Gastrocnemius medialis (tissue), 4 donors: ENCODE data around the gene MIGA2. TPM values are rescaled to one million over a fixed set of nuclear protein-coding genes. Genes with fewer than 3 reads are reported as not detected.

ENCODE experiments used
- ATAC-seq, 2 donors: fragments of 150-250 bp; one replicate each; pipeline ENCODE4 v1.9.1; 2016
- DNase-seq, 2 donors: peaks; one replicate each; pipeline ENCODE4 v3.0.0-alpha.2; 2019
- H3K27ac ChIP-seq, 4 donors: fragments of 200-600 bp; sonication (generic); 1 replicate in 1 of 4; 2 replicates in 3 of 4; pipeline ENCODE4 v1.5.1; 2016 to 2018; ENCODE audit warnings: mild to moderate bottlenecking in 2 of 4, moderate library complexity in 1 of 4
- H3K27me3 ChIP-seq, 3 donors: fragments of 200-600 bp; sonication (generic) in 2 of 3; 1 replicate in 1 of 3; 2 replicates in 2 of 3; pipeline versions ENCODE4 v1.5.1 to v1.6.0; 2016 to 2019; ENCODE audit warnings: mild to moderate bottlenecking in 1 of 3, moderate library complexity in 1 of 3
- H3K36me3 ChIP-seq, 2 donors: fragments of 200-600 bp; sonication (generic) in 1 of 2; one replicate each; pipeline ENCODE4 v1.5.1; 2017 to 2018
- H3K4me1 ChIP-seq, 2 donors: fragments of 200-600 bp; sonication (generic) in 1 of 2; one replicate each; pipeline ENCODE4 v1.5.1; 2016 to 2017; ENCODE audit warnings: mild to moderate bottlenecking in 2 of 2
- H3K4me3 ChIP-seq, 4 donors: fragments of 200-600 bp; sonication (generic) in 3 of 4; 1 replicate in 1 of 4; 2 replicates in 3 of 4; pipeline ENCODE4 v1.5.1; 2016 to 2019; ENCODE audit warnings: mild to moderate bottlenecking in 2 of 4
- H3K9me3 ChIP-seq, 3 donors: fragments of 200-600 bp; sonication (generic) in 2 of 3; 1 replicate in 1 of 3; 2 replicates in 2 of 3; pipeline ENCODE4 v1.5.1; 2016 to 2019
- CTCF ChIP-seq, 5 experiments: fragments of 450-650 bp in 3 of 5; fragments of 200-600 bp in 2 of 5; sonication (generic) in 2 of 5; IDR thresholded peaks in 4 of 5; conservative IDR thresholded peaks in 1 of 5; 1 replicate in 4 of 5; 2 replicates in 1 of 5; pipeline ENCODE4 v1.5.1; 2016 to 2019; ENCODE audit warnings: antibody characterized with exemption in 5 of 5, mild to moderate bottlenecking in 3 of 5, moderate library complexity in 3 of 5
- POLR2A ChIP-seq, 2 donors: fragments of 450-650 bp; IDR thresholded peaks; one replicate each; pipeline ENCODE4 v1.6.1; 2017; ENCODE audit warnings: antibody characterized with exemption in 2 of 2, mild to moderate bottlenecking in 2 of 2, moderate library complexity in 2 of 2
- in situ Hi-C, 4 donors: fragments of 200-750 bp; cut with MboI; loops; one replicate each; pipeline versions ENCODE4 v1.15.0 to v1.8.0; 2017; ENCODE audit warnings: low sequenced_read_pairs in 4 of 4
- intact Hi-C: fragments of 100-400 bp; cut with DNase I; formaldehyde crosslinking; loops from one replicate; pipeline ENCODE4 v1.15.1; 2023; ENCODE audit warnings: low total_unique reads
- total RNA-seq, 4 donors: library from RNA; depleted of rRNA; stranded (reverse); fragments of >200 nt; gene quantifications; one replicate each; pipeline versions ENCODE4 v1.1.0 to v1.2.3, GENCODE V29; 2016

The MIGA2 gene
- total RNA-seq, 4 donors from 2014 or later: 5.8 to 20.6 (median 18.1) TPM

- intact Hi-C loops (loop anchor here (5.0 kb wide), 2 partner anchors 45 to 90 kb away; partner anchors contain the start of genes DOLK, DOLPP1 and NUP188), in situ Hi-C loops (no loop called here)
- H3K27ac ChIP-seq: peak overlapping the region; percentile 79 to 94 (median 87)
- no peaks in the 10 kb centered on the region for H3K9me3 ChIP-seq
- ATAC-seq (peak in 1 of 2 donors; percentile 1), DNase-seq (no peak)
- H3K36me3 ChIP-seq: peaks cover 0 to 13% of the 10 kb centered on the region in 2 donors
- TF ChIP-seq POLR2A (IDR thresholded peaks at IDR 0.05) (no peak), CTCF (IDR thresholded peaks at IDR 0.05 in 4 of 5, conservative IDR thresholded peaks at IDR 0.05 in 1 of 5) (no peak)
- no peaks in the 10 kb centered on the region for H3K27me3 ChIP-seq
- peak overlapping the region; percentile 85 to 99 (median 92) for H3K4me3 ChIP-seq
- peaks cover 18 to 21% of the 10 kb centered on the region in 2 donors for H3K4me1 ChIP-seq
Observed at GRCh38 chr9:129036923-129037766, 719 bp downstream of the MIGA2 start.

GRCh38 chr9:129037767-129038098 is 1.3 kb downstream of the MIGA2 start:
- H3K9me3 ChIP-seq: no peaks in the 10 kb centered on the region
- ATAC-seq (no peak), DNase-seq (no peak)
- H3K36me3 ChIP-seq: peaks cover 0 to 19% of the 10 kb centered on the region in 2 donors
- H3K27ac ChIP-seq: peak overlapping the region; percentile 79 to 94 (median 87)
- TF ChIP-seq POLR2A (IDR thresholded peaks at IDR 0.05) (no peak), CTCF (IDR thresholded peaks at IDR 0.05 in 4 of 5, conservative IDR thresholded peaks at IDR 0.05 in 1 of 5) (no peak)
- in situ Hi-C loops (no loop called here), intact Hi-C loops (loop anchor here (5.0 kb wide), 2 partner anchors 45 to 90 kb away; partner anchors contain the start of genes DOLK, DOLPP1 and NUP188)
- no peaks in the 10 kb centered on the region for H3K27me3 ChIP-seq
- H3K4me1 ChIP-seq: peaks cover 18 to 21% of the 10 kb centered on the region in 2 donors
- peak overlapping the region; percentile 85 to 99 (median 92) for H3K4me3 ChIP-seq

GRCh38 chr9:129038109-129038852 is 1.9 kb downstream of the MIGA2 start:
- no peaks in the 10 kb centered on the region for H3K9me3 ChIP-seq
- H3K27me3 ChIP-seq: no peaks in the 10 kb centered on the region
- ATAC-seq: no peak
- H3K4me3 ChIP-seq: peak overlapping the region in 3 of 4 donors; percentile 85 to 99 (median 86)
- no peak for TF ChIP-seq CTCF (IDR thresholded peaks at IDR 0.05 in 4 of 5, conservative IDR thresholded peaks at IDR 0.05 in 1 of 5)
- no peak for TF ChIP-seq POLR2A (IDR thresholded peaks at IDR 0.05)
- intact Hi-C loops (loop anchor here (5.0 kb wide), 2 partner anchors 44 to 91 kb away; partner anchors contain the start of genes DOLK, DOLPP1 and NUP188), in situ Hi-C loops (no loop called here)
- peak overlapping the region; percentile 10 to 93 (median 80) for H3K27ac ChIP-seq
- peak in 1 of 2 donors; percentile 31 for DNase-seq
- H3K4me1 ChIP-seq: peaks cover 18 to 21% of the 10 kb centered on the region in 2 donors
- peaks cover 0 to 19% of the 10 kb centered on the region in 2 donors for H3K36me3 ChIP-seq

GRCh38 chr9:129040113-129040643 is 3.8 kb downstream of the MIGA2 start:
- H3K9me3 ChIP-seq: no peaks in the 10 kb centered on the region
- peaks cover 0 to 30% of the 10 kb centered on the region in 2 donors for H3K36me3 ChIP-seq
- H3K4me3 ChIP-seq: no peak overlapping the region
- DNase-seq (no peak), ATAC-seq (no peak)
- intact Hi-C loops (no loop called here), in situ Hi-C loops (no loop called here)
- H3K27me3 ChIP-seq: no peaks in the 10 kb centered on the region
- H3K27ac ChIP-seq: no peak overlapping the region
- TF ChIP-seq POLR2A (IDR thresholded peaks at IDR 0.05) (no peak), CTCF (IDR thresholded peaks at IDR 0.05 in 4 of 5, conservative IDR thresholded peaks at IDR 0.05 in 1 of 5) (no peak)
- peaks cover 18 to 21% of the 10 kb centered on the region in 2 donors for H3K4me1 ChIP-seq
